GM08714 (cell line): ENCODE data around the gene SLC12A7.
"Not testable (repeated sequence)": the region's sequence is repeated elsewhere in the genome, so short reads cannot be mapped to it uniquely, and the experiment has no call there.

Source experiments
- H3K4me3 ChIP-seq: fragments of 200-500 bp; sonication (Bioruptor generic); 2 replicates; pipeline ENCODE4 v1.5.1; 2014; ENCODE audit warnings: mild to moderate bottlenecking, low read length, inconsistent platforms
- ZNF274 ChIP-seq: IDR thresholded peaks from 2 replicates; pipeline ENCODE4 v1.6.1; 2012; ENCODE audit warnings: mild to moderate bottlenecking, low read depth, low read length

Gene SLC12A7

DNA sequence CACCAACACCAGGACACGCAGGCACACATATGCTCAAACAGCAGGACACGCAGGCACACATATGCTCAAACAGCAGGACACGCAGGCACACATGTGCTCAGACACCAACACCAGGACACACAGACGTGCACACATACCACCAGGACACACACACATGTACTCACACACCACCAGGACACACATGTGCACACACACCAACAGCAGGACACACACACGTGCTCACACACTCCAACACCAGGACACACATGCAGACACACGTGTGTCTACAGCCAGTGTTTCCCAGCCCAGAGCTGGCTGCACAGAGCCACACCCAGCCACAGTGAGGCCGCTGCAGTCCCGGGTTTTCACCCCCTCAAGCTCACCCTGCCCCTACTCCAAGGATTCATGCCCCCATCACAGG is 25.0 kb upstream of the SLC12A7 start:
- H3K4me3 ChIP-seq: no peak overlapping the region
- TF ChIP-seq ZNF274: no peak

- H3K4me3 ChIP-seq: no peak overlapping the region
- no peak for TF ChIP-seq ZNF274
Observed at GRCh38 chr5:1135696-1136525, 24.0 kb upstream of the SLC12A7 start.

- no peak for TF ChIP-seq ZNF274
Observed at GRCh38 chr5:1134478-1134877, 22.6 kb upstream of the SLC12A7 start.

DNA sequence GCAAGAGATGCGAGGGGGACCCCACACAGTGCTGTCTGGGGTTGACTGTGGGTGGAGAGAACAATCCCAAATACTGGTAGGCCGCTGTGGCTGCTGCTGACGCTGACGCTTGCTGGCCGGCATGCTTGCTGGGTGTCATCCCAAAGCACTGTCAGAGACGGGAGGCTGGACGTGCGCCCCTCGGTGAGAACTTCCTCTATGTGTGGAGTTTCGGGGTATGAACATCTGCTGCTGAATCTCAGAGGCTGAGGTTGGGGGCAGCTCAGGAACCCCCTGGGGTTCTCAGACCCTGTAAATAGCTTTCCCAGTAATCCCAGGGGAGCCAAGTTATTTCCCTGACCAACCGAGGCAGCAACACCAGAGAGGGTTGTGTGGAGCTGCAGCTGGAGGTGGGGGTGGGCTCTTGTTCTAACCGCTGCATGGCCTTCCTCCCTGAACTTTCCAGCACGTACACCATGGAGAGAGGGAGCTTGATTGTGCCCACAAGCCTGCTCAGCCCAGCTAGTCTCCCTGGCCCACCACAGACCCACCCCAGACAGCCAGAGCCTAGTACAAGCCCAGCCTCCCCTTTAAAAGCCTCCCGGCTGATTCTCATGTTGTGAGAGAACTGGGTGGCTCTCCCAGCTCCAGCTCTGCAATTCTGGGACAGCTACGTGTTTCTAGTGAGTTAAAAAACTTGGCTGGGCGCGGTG is 21.8 kb upstream of the SLC12A7 start:
- no peak for TF ChIP-seq ZNF274
- no peak overlapping the region for H3K4me3 ChIP-seq

More at GRCh38 chr5:1134478-1134877, 22.6 kb upstream of the SLC12A7 start:
- no peak overlapping the region for H3K4me3 ChIP-seq

- no peak for TF ChIP-seq ZNF274
- H3K4me3 ChIP-seq: no peak overlapping the region
Observed at GRCh38 chr5:1133108-1133507, 21.2 kb upstream of the SLC12A7 start.

GRCh38 chr5:1132570-1132969 is 20.7 kb upstream of the SLC12A7 start:
- no peak overlapping the region for H3K4me3 ChIP-seq
- no peak for TF ChIP-seq ZNF274

- no peak overlapping the region for H3K4me3 ChIP-seq
- no peak for TF ChIP-seq ZNF274
Observed at GRCh38 chr5:1131726-1132125, 19.9 kb upstream of the SLC12A7 start.

- no peak overlapping the region for H3K4me3 ChIP-seq
Observed at GRCh38 chr5:1131191-1131621, 19.3 kb upstream of the SLC12A7 start.

DNA sequence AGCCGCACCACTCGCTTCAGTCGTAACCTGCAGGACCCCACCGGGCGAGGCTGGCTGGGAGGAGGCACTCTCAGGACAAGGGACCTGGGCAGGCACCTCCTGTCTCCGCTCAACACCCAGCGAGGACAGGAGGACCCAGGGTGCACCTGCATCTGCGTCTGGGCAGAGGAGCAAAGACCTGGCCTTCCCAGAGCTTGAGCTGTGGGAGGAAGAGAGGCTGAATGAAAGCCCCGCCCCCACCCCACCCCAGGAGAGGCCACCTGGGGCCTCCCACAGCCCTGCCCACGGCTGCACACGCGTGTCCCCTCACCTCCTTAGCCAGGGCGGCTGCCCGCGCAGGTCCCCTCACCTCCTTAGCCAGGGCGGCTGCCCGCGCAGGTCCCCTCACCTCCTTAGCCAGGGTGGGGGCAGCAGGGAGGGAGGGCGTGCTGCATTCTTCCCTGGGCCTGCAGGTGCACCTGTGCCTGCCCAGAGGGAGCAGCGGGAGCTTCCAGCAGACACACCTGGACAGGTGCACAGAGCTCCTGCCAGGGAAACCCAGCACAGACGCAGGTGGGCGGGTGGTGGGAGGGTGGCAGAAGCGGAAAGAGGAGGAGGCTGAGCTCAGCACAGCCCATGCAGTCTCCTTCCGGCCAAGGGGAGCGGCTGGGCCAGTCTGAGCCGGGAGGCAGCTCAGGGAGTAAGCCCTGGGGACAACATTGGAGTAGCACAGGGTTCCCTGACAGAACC is 18.5 kb upstream of the SLC12A7 start:
- H3K4me3 ChIP-seq: no peak overlapping the region
- TF ChIP-seq ZNF274: no peak

More at GRCh38 chr5:1131191-1131621, 19.3 kb upstream of the SLC12A7 start:
- no peak for TF ChIP-seq ZNF274

- H3K4me3 ChIP-seq: no peak overlapping the region
- TF ChIP-seq ZNF274: no peak
Observed at GRCh38 chr5:1129711-1130055, 17.8 kb upstream of the SLC12A7 start.

- TF ChIP-seq ZNF274: no peak
- H3K4me3 ChIP-seq: no peak overlapping the region
Observed at GRCh38 chr5:1128977-1129710, 17.3 kb upstream of the SLC12A7 start.

- no peak overlapping the region for H3K4me3 ChIP-seq
- no peak for TF ChIP-seq ZNF274
Observed at GRCh38 chr5:1127959-1128785, 16.3 kb upstream of the SLC12A7 start.

DNA sequence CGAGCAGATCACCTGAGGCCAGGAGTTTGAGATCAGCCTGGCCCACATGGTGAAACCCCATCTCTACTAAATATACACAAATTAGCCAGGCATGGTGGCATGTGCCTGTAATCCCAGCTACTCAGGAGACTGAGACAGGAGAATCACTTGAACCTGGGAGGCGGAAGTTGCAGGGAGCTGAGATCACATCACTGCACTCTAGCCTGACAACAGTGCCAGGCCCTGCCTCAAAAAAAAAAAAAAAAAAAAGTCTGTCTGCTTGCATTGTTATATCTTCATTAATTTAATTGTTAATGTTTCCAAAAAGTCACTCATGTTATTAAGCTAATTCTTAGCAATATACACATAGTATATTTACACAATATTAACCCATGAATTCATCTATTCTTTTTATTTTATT is 13.8 kb upstream of the SLC12A7 start:
- not testable (repeated sequence) for H3K4me3 ChIP-seq
